NCI-H1092 treated with DMSO at 0.1 percent for 48 hours (cell line): Measurements from ENCODE around the gene ABCA5.

Source experiments
- DNase-seq: peaks from one replicate; lab custom pipeline; 2025; lab: John Stamatoyannopoulos, UW

Gene ABCA5

GRCh38 chr17:69254187-69254586, 72.7 kb downstream of the ABCA5 start:
- no peak for DNase-seq

DNA sequence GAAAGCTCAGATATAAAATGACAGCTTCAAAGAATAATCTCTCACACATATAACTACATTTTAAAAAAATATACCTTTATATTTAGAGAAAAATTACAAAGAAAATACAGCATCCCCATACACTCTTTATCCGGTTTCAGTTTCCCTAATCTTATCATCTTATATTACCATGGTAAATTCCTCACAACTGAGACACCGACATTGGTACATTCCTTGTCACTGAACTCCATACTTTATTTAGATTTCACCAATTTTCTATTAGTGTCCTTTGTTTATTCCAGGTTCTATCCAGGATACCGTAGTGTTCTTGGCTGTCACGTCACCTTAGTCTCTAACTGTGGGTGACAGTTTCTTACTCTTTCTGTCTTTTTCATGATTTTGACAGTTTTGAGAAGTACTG, 76.3 kb downstream of the ABCA5 start:
- DNase-seq, result no peak

DNA sequence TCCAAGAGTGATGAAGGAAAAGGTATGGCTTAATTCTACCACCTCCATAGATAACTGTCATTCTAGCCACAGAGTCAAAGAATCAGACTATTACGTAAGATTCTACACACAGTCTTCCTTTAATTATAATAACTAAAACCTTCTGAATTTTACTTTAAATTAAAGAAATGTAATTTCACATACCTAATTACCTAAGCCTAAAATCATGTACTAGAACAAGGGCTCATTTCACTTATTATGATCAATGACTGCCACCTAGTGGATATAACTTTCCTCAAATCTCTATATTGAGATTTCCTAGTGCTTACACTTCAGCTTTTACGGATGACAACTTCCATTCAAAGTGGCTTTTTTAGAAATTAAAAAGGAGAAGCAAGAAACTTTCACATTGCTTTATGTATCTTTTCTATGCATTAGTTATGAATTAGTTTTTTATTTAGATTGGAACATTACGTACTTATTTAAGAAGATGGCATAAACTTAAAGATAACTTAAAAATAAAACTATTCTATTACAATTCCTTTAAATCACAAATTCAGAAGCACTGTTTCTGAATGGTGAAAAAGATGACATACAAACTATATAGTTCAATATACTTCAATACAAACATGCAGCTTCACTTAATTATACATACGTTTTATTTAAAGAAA, 80.1 kb downstream of the ABCA5 start:
- peak; percentile 61 for DNase-seq

DNA sequence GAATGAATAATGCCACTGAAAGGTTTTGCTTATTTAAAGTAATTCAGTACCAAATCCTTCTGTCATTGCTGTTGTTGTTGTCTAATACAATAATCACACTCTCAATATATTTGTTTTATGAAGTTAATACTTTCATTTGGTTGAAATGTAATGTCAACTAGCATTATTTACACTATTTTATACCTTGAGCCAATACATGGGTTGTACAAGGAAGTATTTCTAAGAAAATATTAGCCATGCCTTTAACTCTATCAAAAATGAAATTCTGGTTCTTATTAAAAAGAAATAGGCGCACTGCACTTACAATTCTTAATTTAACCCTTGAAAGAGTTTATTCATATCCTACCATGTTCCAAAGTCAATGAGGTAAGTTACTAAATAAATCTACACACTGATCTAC, 80.7 kb downstream of the ABCA5 start:
- no peak for DNase-seq

GRCh38 chr17:69245617-69246016, 81.3 kb downstream of the ABCA5 start:
- no peak for DNase-seq

GRCh38 chr17:69239611-69240600, 87.0 kb downstream of the ABCA5 start:
- DNase-seq, result no peak

DNA sequence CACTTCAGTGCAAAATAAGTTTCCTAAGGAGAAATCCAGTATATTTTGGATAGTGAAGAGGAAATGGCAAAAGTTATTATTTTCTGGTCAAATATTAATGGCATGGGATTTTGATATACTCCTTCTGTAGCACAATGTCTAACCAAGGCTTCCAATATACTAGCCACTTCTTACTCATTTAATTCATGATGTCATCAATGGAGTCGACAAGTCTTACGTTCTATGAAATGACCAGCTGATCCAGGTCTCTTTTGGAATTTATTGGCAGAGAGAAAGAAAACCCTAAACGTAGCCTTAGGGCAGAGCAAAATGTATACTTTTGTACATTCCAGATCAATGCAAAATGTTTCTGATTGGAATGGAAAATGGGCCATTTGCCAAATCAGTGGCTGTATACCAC, 90.0 kb downstream of the ABCA5 start:
- no peak for DNase-seq

- DNase-seq, result no peak
These were observed 90.5 kb downstream of the ABCA5 start for GRCh38 chr17:69236464-69236863.

DNA sequence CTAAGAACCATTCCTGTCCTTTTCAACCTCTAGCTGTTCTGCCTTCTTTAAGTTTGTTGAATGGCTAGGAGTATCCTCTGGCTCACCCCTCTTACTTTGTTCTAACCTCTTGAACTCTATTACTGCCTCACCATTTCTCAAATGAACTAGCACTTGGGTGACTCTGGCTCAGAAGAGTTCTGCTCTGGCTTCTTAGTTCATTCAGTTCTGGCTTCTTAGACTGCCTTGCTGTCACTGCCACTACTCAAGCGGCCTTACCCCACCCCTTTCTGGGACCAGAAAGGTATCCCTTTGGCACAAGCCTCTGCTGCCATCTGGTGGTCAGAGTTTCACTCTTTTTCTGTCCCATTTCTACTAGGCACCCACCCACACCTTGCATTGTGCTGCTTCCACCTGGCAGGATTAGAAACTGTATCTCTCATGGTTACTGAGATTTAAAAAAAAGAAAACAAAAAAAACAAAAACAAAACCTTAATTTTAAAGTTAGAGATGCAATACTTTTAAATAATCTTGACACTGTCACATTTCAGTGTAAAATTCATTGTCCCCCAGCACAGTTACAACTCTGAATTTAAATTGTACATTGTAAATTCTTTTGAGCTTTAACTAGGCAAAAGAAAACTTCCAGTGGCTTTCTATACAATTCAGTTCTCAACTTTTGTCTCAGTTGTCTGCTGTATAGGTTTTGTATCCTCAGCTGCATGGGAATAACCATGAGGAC, 91.4 kb downstream of the ABCA5 start:
- DNase-seq, result peak; percentile 40

DNA sequence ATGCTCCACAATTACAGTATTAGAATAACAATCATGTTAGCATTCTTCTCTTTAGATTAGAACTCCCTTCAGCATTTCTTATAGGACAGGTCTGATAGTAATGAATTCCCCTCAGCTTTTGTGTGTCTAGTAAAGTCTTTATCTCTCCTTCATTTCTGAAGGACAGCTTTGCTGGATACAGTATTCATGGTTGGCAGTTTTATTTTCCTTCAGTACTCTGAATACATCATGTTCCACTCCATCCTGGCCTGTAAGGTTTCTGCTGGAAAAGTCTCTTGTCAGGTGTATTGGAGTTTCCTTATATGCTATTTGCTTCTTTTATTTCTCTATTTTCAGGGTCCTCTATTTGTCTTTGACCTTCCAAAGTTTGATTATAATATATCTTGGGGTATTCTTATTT, 94.3 kb downstream of the ABCA5 start:
- no peak for DNase-seq

- no peak for DNase-seq
These were observed 95.4 kb downstream of the ABCA5 start for GRCh38 chr17:69231521-69231920.

DNA sequence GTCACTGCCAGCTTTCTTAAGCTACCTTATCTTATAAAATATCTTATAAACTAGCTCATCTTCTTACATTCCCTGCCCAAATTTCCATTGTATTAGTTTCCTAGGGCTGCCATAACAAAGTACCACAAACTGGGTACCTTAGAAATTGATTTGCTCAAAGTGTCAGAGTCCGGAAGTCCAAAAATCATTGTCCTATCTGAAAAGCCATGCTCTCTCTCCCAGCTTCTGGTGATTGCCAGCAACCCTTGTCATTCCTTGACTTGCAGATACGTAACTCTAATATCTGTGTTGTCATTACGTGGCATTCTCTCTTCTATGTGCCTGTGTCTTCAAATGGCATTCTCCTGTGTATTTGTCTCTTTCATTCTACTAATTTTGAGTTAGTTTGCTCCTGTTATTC, 96.0 kb downstream of the ABCA5 start:
- DNase-seq, result no peak

DNA sequence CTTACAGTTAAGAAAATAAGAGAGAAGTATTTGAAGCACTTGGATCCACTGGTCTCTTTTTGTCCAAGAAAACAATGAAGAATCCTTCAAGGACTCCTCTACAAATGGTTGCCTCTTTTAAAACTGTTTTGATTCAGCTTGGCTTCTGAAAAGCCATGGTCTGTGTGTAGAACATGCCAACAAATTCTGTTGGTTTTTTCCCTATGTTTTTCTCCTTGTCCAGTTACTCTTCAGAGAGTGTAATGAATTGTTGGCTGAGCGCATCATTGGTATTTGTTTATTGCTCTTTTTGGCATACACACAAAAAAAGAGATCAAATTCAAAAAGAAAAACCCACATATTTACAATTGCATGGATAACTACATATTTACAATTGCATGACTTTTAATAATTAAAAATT, 98.4 kb downstream of the ABCA5 start, which contains the start of gene ABCA10:
Gene ABCA10, minus strand, starts transcription at position 249 of the 400 bp plus-strand sequence. CDS start 3,466 bp downstream, outside the sequence.
- DNase-seq, result no peak

- no peak for DNase-seq
These were observed 98.9 kb downstream of the ABCA5 start for GRCh38 chr17:69228018-69228417.

GRCh38 chr17:69227541-69227940, 99.4 kb downstream of the ABCA5 start:
- no peak for DNase-seq

GRCh38 chr17:69223809-69224208, 103.1 kb downstream of the ABCA5 start:
- DNase-seq, result no peak

DNA sequence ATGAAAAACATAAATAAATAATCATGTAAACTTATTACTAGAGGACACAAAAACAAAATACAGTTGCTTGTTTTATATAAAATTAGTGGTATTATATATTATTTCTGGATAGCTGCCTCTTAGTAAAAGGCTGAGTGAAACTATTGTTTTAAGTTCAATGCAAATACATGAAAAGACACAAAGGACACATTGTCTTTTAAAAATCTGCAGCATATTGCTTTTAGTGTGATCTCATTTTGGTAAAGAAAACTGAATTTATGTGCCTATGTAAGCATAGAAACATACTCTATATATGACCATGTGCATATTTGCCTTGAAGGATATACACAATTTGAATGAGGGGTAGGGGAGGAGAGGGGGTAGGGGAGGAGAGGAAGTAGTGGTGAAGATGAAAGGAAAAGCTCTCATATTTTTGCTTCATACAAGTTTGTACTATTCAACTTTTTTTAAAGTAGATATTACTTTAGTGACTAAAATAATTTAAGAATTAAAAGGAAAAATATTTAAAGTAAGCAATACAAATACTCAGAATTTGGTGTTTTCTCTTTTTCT, 104.2 kb downstream of the ABCA5 start:
- no peak for DNase-seq

GRCh38 chr17:69220098-69220497, 106.8 kb downstream of the ABCA5 start:
- DNase-seq, result no peak

GRCh38 chr17:69218986-69219385, 107.9 kb downstream of the ABCA5 start:
- DNase-seq, result no peak

- DNase-seq, result no peak
These were observed 113.7 kb downstream of the ABCA5 start for GRCh38 chr17:69213059-69213813.

- DNase-seq, result no peak
These were observed 118.3 kb downstream of the ABCA5 start for GRCh38 chr17:69208640-69209039.
